ENCODE data around the gene SYNGR1. TPM values are rescaled to one million over a fixed set of nuclear protein-coding genes. Genes with fewer than 3 reads are reported as not detected.

Gene SYNGR1
- total RNA-seq, 5 donors from 2014 or later (not counting 1 experiment from before 2014, with no cell fraction given) = 1.1 to 4.3 (median 2.7) TPM

GRCh38 chr22:39414377-39414776, 64.6 kb downstream of the SYNGR1 start:
- peaks cover 47 to 57% of the 10 kb centered on the region in 2 experiments for H3K4me1 ChIP-seq (ENCODE audit: control insufficient read depth in 1 of 2, extremely low read depth in 1 of 2, insufficient read depth in 2 of 2, low read length in 2 of 2)
- peak in 1 of 4 experiments; percentile 25 for ATAC-seq (replicated peaks in 1 of 4)
- CTCF ChIA-PET = no interaction called here

GRCh38 chr22:39414886-39415285, 65.1 kb downstream of the SYNGR1 start:
- no peaks in the 10 kb centered on the region for H3K27me3 Mint-ChIP-seq
- peak overlapping the region in 1 of 2 donors; percentile 53 for H3K4me3 ChIP-seq (ENCODE audit: control insufficient read depth in 1 of 2, extremely low read depth in 1 of 2, low read length in 1 of 2)
- peak overlapping the region in 1 of 2 donors; percentile 85 for H3K27ac Mint-ChIP-seq
- no peaks in the 10 kb centered on the region for H3K9me3 Mint-ChIP-seq
- peaks cover 47 to 57% of the 10 kb centered on the region in 2 experiments for H3K4me1 ChIP-seq (ENCODE audit: control insufficient read depth in 1 of 2, extremely low read depth in 1 of 2, insufficient read depth in 2 of 2, low read length in 2 of 2)
- H3K4me1 Mint-ChIP-seq = peaks cover 59 to 63% (median 60%) of the 10 kb centered on the region in 3 donors
- no peak for ATAC-seq (replicated peaks in 1 of 4)
- peaks cover 21 to 47% of the 10 kb centered on the region in 2 donors for H3K36me3 ChIP-seq (ENCODE audit: control insufficient read depth in 2 of 2, extremely low read depth in 1 of 2, insufficient read depth in 1 of 2, low read length in 1 of 2)
- WGBS (ENCODE audit: insufficient coverage) = 87% methylated on average over 9 of the region's 11 CpGs
- ChIA-PET POLR2A (no interaction called here), CTCF (no interaction called here)
- no peaks in the 10 kb centered on the region for H3K27me3 ChIP-seq (replicated peaks in 1 of 2; ENCODE audit: control insufficient read depth in 2 of 2, extremely low read depth in 1 of 2, insufficient read depth in 2 of 2, low read length in 1 of 2)
- H3K36me3 Mint-ChIP-seq = peaks cover 27% of the 10 kb centered on the region
- no peak overlapping the region for H3K27ac ChIP-seq (ENCODE audit: low read length)
- peak overlapping the region in 1 of 3 donors; percentile 74 for H3K4me3 Mint-ChIP-seq
- no peak for DNase-seq
- no peaks in the 10 kb centered on the region for H3K9me3 ChIP-seq

More at GRCh38 chr22:39414377-39414776, 64.6 kb downstream of the SYNGR1 start:
- Histone ChIP-seq H3K27ac (ENCODE audit: low read length) (no peak overlapping the region), H3K4me3 (ENCODE audit: control insufficient read depth in 1 of 2, extremely low read depth in 1 of 2, low read length in 1 of 2) (peak overlapping the region in 1 of 2 donors; percentile 53), H3K27me3 (replicated peaks in 1 of 2; ENCODE audit: control insufficient read depth in 2 of 2, extremely low read depth in 1 of 2, insufficient read depth in 2 of 2, low read length in 1 of 2) (no peaks in the 10 kb centered on the region), H3K9me3 (no peaks in the 10 kb centered on the region), H3K36me3 (ENCODE audit: control insufficient read depth in 2 of 2, extremely low read depth in 1 of 2, insufficient read depth in 1 of 2, low read length in 1 of 2) (peaks cover 19 to 42% of the 10 kb centered on the region in 2 donors)
- no peaks in the 10 kb centered on the region for H3K27me3 Mint-ChIP-seq
- DNase-seq = no peak
- peaks cover 26% of the 10 kb centered on the region for H3K36me3 Mint-ChIP-seq
- peak overlapping the region; percentile 6 to 74 (median 21) for H3K4me3 Mint-ChIP-seq
- POLR2A ChIA-PET = interaction anchor here (0.5 to 0.6 kb wide), 2 partner anchors 11 to 610 kb away, joined by 3 to 5 read pairs; no protein-coding TSS in a partner anchor
- H3K9me3 Mint-ChIP-seq = no peaks in the 10 kb centered on the region
- WGBS (ENCODE audit: insufficient coverage) = 93% methylated on average over 3 of the region's 7 CpGs
- H3K4me1 Mint-ChIP-seq = peaks cover 64 to 68% (median 64%) of the 10 kb centered on the region in 3 donors
- H3K27ac Mint-ChIP-seq = peak overlapping the region; percentile 52 to 85

- no peak overlapping the region for H3K27ac ChIP-seq (ENCODE audit: low read length)
- POLR2A ChIA-PET = no interaction called here
- no peak for ATAC-seq (replicated peaks in 1 of 4)
- CTCF ChIA-PET = no interaction called here
- peaks cover 59 to 60% (median 60%) of the 10 kb centered on the region in 3 donors for H3K4me1 Mint-ChIP-seq
- peaks cover 25 to 53% of the 10 kb centered on the region in 2 donors for H3K36me3 ChIP-seq (ENCODE audit: control insufficient read depth in 2 of 2, extremely low read depth in 1 of 2, insufficient read depth in 1 of 2, low read length in 1 of 2)
- peaks cover 46 to 57% of the 10 kb centered on the region in 2 experiments for H3K4me1 ChIP-seq (ENCODE audit: control insufficient read depth in 1 of 2, extremely low read depth in 1 of 2, insufficient read depth in 2 of 2, low read length in 2 of 2)
- H3K27me3 ChIP-seq (replicated peaks in 1 of 2; ENCODE audit: control insufficient read depth in 2 of 2, extremely low read depth in 1 of 2, insufficient read depth in 2 of 2, low read length in 1 of 2) = no peaks in the 10 kb centered on the region
- peak overlapping the region in 1 of 2 donors; percentile 53 for H3K4me3 ChIP-seq (ENCODE audit: control insufficient read depth in 1 of 2, extremely low read depth in 1 of 2, low read length in 1 of 2)
- H3K27me3 Mint-ChIP-seq = no peaks in the 10 kb centered on the region
- H3K36me3 Mint-ChIP-seq = peaks cover 28% of the 10 kb centered on the region
- peak overlapping the region in 1 of 2 donors; percentile 68 for H3K27ac Mint-ChIP-seq
- no peak for DNase-seq
- H3K9me3 Mint-ChIP-seq = no peaks in the 10 kb centered on the region
- peak overlapping the region in 1 of 3 donors; percentile 74 for H3K4me3 Mint-ChIP-seq
- 97% methylated on average over 11 of the region's 16 CpGs for WGBS (ENCODE audit: insufficient coverage)
- H3K9me3 ChIP-seq = no peaks in the 10 kb centered on the region
These were observed 65.7 kb downstream of the SYNGR1 start for GRCh38 chr22:39415506-39415905.

- Mint-ChIP-seq H3K27me3 (no peaks in the 10 kb centered on the region), H3K4me1 (peaks cover 51 to 57% (median 52%) of the 10 kb centered on the region in 3 donors), H3K4me3 (peak overlapping the region in 1 of 3 donors; percentile 71), H3K9me3 (no peaks in the 10 kb centered on the region), H3K36me3 (peaks cover 33% of the 10 kb centered on the region), H3K27ac (peak overlapping the region in 1 of 2 donors; percentile 68)
- no peaks in the 10 kb centered on the region for H3K9me3 ChIP-seq
- H3K27me3 ChIP-seq (replicated peaks in 1 of 2; ENCODE audit: control insufficient read depth in 2 of 2, extremely low read depth in 1 of 2, insufficient read depth in 2 of 2, low read length in 1 of 2) = no peaks in the 10 kb centered on the region
- no peak overlapping the region for H3K27ac ChIP-seq (ENCODE audit: low read length)
- WGBS (ENCODE audit: insufficient coverage) = 77% methylated on average over 7 of the region's 7 CpGs
- H3K36me3 ChIP-seq (ENCODE audit: control insufficient read depth in 2 of 2, extremely low read depth in 1 of 2, insufficient read depth in 1 of 2, low read length in 1 of 2) = peaks cover 25 to 58% of the 10 kb centered on the region in 2 donors
- no peak overlapping the region for H3K4me3 ChIP-seq (ENCODE audit: control insufficient read depth in 1 of 2, extremely low read depth in 1 of 2, low read length in 1 of 2)
- peak in 18 of 35 experiments; percentile 12 to 49 (median 25) for DNase-seq
- ChIA-PET CTCF (no interaction called here), POLR2A (no interaction called here)
- peaks cover 38 to 56% of the 10 kb centered on the region in 2 experiments for H3K4me1 ChIP-seq (ENCODE audit: control insufficient read depth in 1 of 2, extremely low read depth in 1 of 2, insufficient read depth in 2 of 2, low read length in 2 of 2)
- ATAC-seq (replicated peaks in 1 of 4) = peak; percentile 30 to 49 (median 34)
These were observed 66.5 kb downstream of the SYNGR1 start for GRCh38 chr22:39416319-39416718.

- 98% methylated on average over 8 of the region's 12 CpGs for WGBS (ENCODE audit: insufficient coverage)
- no peak overlapping the region for H3K4me3 Mint-ChIP-seq
- no peak overlapping the region for H3K27ac Mint-ChIP-seq
- no peaks in the 10 kb centered on the region for H3K27me3 Mint-ChIP-seq
- H3K36me3 ChIP-seq (ENCODE audit: control insufficient read depth in 2 of 2, extremely low read depth in 1 of 2, insufficient read depth in 1 of 2, low read length in 1 of 2) = peaks cover 30 to 71% of the 10 kb centered on the region in 2 donors
- no peaks in the 10 kb centered on the region for H3K9me3 Mint-ChIP-seq
- H3K27me3 ChIP-seq (replicated peaks in 1 of 2; ENCODE audit: control insufficient read depth in 2 of 2, extremely low read depth in 1 of 2, insufficient read depth in 2 of 2, low read length in 1 of 2) = no peaks in the 10 kb centered on the region
- peaks cover 39 to 48% (median 39%) of the 10 kb centered on the region in 3 donors for H3K4me1 Mint-ChIP-seq
- DNase-seq = no peak
- no peak overlapping the region for H3K4me3 ChIP-seq (ENCODE audit: control insufficient read depth in 1 of 2, extremely low read depth in 1 of 2, low read length in 1 of 2)
- ATAC-seq (replicated peaks in 1 of 4) = no peak
- ChIA-PET POLR2A (no interaction called here), CTCF (interaction anchor here (0.5 to 0.7 kb wide), 2 partner anchors 196 to 1116 kb away, joined by 3 to 4 read pairs; no protein-coding TSS in a partner anchor)
- no peak overlapping the region for H3K27ac ChIP-seq (ENCODE audit: low read length)
- H3K9me3 ChIP-seq = no peaks in the 10 kb centered on the region
- H3K4me1 ChIP-seq (ENCODE audit: control insufficient read depth in 1 of 2, extremely low read depth in 1 of 2, insufficient read depth in 2 of 2, low read length in 2 of 2) = peaks cover 29 to 47% of the 10 kb centered on the region in 2 experiments
- peaks cover 41% of the 10 kb centered on the region for H3K36me3 Mint-ChIP-seq
These were observed 67.8 kb downstream of the SYNGR1 start for GRCh38 chr22:39417641-39418040.

- no peak overlapping the region for H3K4me3 Mint-ChIP-seq
- no peak for DNase-seq
- no peak for ATAC-seq (replicated peaks in 1 of 4)
- no peak overlapping the region for H3K27ac Mint-ChIP-seq
- no peaks in the 10 kb centered on the region for H3K9me3 Mint-ChIP-seq
- H3K9me3 ChIP-seq = no peaks in the 10 kb centered on the region
- H3K27me3 Mint-ChIP-seq = no peaks in the 10 kb centered on the region
- peaks cover 25 to 39% of the 10 kb centered on the region in 2 experiments for H3K4me1 ChIP-seq (ENCODE audit: control insufficient read depth in 1 of 2, extremely low read depth in 1 of 2, insufficient read depth in 2 of 2, low read length in 2 of 2)
- POLR2A ChIA-PET = no interaction called here
- WGBS (ENCODE audit: insufficient coverage) = 95% methylated on average over 11 of the region's 12 CpGs
- no peak overlapping the region for H3K27ac ChIP-seq (ENCODE audit: low read length)
- no peak overlapping the region for H3K4me3 ChIP-seq (ENCODE audit: control insufficient read depth in 1 of 2, extremely low read depth in 1 of 2, low read length in 1 of 2)
- peaks cover 29 to 37% (median 30%) of the 10 kb centered on the region in 3 donors for H3K4me1 Mint-ChIP-seq
- H3K36me3 ChIP-seq (ENCODE audit: control insufficient read depth in 2 of 2, extremely low read depth in 1 of 2, insufficient read depth in 1 of 2, low read length in 1 of 2) = peaks cover 30 to 74% of the 10 kb centered on the region in 2 donors
- H3K27me3 ChIP-seq (replicated peaks in 1 of 2; ENCODE audit: control insufficient read depth in 2 of 2, extremely low read depth in 1 of 2, insufficient read depth in 2 of 2, low read length in 1 of 2) = no peaks in the 10 kb centered on the region
- CTCF ChIA-PET = no interaction called here
- H3K36me3 Mint-ChIP-seq = peaks cover 41% of the 10 kb centered on the region
These were observed 68.9 kb downstream of the SYNGR1 start for GRCh38 chr22:39418696-39419095.
